Neuron (in vitro differentiated cells): Measurements from ENCODE around the gene RNF212B.

ENCODE experiments used
- H2AFZ ChIP-seq: one replicate; pipeline ENCODE4 v1.6.1; 2013; ENCODE audit warnings: low read depth, mild to moderate bottlenecking, inconsistent platforms, low read length, moderate library complexity
- H3K27me3 ChIP-seq: one replicate; pipeline ENCODE4 v1.6.1; 2013; ENCODE audit warnings: low read length; ENCODE audit not compliant: insufficient read depth
- H3K36me3 ChIP-seq: one replicate; pipeline ENCODE4 v1.6.1; 2013; ENCODE audit warnings: low read length; ENCODE audit not compliant: insufficient read depth
- H3K4me1 ChIP-seq: one replicate; pipeline ENCODE4 v1.6.1; 2013; ENCODE audit warnings: low read length; ENCODE audit not compliant: insufficient read depth
- H3K4me3 ChIP-seq: 2 replicates; pipeline ENCODE4 v1.5.1; 2013; ENCODE audit warnings: mild to moderate bottlenecking, low read length, moderate library complexity
- H3K9me3 ChIP-seq: one replicate; pipeline ENCODE4 v1.6.1; 2013; ENCODE audit warnings: low read length

RNF212B gene

DNA sequence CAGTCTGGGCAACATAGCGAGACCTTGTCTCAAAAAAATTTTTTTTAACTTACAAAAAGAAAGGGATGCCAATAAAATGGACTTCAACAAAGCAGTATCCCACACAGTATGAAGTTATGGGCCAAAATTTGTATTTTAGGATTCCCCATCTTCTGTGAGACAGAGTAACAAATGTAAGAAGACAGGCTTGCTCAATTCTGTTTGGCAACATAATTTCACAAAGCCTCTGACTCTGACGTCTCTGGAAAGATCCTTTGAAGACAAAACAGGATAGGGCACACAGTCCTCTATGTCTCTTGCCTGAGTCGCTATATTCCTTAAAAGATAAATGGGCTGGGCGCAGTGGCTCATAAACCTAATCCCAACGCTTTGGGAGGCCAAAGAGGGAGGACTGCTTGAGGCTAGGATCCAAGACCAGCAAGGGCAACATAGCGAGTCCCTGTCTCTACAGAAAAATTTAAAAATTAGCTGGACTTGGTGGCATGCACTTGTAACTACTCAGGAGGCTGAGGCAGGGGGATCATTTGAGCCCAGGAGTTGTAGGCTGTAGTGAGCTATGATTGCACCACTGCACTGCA, 49.3 kb downstream of the RNF212B start:
- Histone ChIP-seq H3K4me3 (peak overlapping the region; percentile 80), H3K9me3 (no peaks in the 10 kb centered on the region), H3K36me3 (no peaks in the 10 kb centered on the region), H3K27me3 (no peaks in the 10 kb centered on the region), H2AFZ (peak overlapping the region; percentile 52), H3K4me1 (peaks cover 13% of the 10 kb centered on the region)

DNA sequence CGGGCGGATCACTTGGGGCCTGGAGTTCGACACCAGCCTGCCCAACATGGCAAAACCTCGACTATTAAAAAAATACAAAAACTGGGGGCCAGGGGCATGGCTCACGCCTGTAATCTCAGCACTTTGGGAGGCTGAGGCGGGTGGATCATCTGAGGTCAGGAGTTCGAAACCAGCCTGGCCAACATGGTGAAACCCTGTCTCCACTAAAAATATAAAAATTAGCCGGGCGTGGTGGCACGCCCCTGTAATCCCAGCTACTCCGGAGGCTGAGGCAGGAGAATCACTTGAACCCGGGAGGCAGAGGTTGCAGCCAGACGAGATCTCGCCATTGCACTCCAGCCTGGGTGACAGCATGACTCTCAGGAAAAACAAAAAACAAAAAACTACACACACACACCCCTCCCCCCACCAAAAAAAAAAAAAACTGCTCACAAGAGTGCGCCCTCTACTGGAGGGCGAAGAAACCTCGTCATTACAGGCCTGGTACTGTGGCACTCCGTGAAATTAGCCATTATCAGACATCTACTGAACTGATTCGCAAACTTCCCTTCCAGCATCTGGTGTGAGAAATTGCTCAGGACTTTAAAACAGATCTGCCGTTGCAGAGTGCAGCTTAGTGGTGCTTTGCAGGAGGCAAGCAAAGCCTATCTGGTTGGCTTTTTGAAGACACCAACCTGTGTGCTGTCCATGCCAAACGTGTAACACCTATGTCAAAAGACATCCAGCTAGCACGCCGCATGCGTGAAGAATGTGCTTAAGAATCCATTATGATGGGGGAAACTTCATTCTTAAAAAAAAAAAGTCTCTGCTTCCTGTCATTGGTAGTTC, 57.2 kb downstream of the RNF212B start:
- H2AFZ ChIP-seq: no peak overlapping the region
- no peaks in the 10 kb centered on the region for H3K9me3 ChIP-seq
- peaks cover 9% of the 10 kb centered on the region for H3K36me3 ChIP-seq
- H3K4me1 ChIP-seq: peaks cover 23% of the 10 kb centered on the region
- H3K4me3 ChIP-seq: no peak overlapping the region
- H3K27me3 ChIP-seq: no peaks in the 10 kb centered on the region

DNA sequence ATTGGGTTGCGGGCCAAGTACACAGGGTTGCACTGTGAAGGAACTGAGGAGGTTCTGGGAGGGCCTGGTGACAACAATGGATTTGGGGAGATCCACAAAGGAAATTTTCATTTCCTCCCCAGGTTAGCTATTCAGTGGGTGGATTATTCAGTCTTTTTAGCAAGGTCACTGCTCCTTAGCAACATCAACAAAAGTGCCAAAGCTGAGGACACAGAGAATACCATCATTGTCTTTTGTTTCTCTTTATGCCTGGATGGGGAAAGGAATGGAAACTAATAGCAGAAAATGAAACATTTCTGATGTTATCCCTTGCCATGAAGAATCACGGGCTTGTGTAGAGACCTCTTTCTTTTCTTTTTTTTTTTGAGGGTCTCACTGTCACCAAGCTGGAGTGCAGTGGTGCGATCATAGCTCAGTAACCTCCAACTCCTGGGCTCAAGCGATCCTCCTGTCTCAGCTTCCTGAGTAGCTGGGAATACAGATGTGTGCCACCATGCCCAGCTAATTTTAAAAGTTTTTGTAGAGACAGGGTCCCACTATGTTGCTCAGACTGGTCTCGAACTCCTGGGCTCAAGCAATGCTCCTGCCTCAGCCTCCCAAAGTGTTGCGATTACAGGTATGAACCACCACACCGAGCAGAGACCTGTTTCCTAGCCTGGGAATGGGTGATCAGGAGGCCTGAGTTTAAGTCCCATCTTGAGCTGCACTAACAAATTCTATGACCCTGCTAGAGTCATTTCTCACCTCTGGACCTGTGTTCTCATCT, 58.5 kb downstream of the RNF212B start:
- no peak overlapping the region for H2AFZ ChIP-seq
- peaks cover 32% of the 10 kb centered on the region for H3K4me1 ChIP-seq
- no peaks in the 10 kb centered on the region for H3K27me3 ChIP-seq
- no peak overlapping the region for H3K4me3 ChIP-seq
- H3K9me3 ChIP-seq: no peaks in the 10 kb centered on the region
- peaks cover 9% of the 10 kb centered on the region for H3K36me3 ChIP-seq

DNA sequence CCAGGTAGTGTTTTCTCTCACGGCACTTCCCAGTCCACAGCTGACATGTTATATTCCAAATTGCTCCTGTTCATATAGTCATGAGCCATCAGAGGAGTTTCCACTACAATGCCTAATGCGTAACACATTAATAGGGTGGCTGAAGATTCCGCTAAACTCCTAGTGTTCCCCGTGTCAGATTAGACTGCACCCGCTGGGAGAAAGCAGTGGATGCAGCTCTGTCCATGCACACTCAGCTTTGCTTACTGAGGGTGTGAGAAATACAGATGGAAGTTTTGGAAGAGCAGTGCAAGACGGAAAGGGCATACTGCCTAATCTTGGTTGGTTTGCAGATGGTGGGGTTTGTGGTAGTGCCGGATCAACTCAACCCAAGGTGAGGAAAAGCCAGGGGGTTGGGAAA, 59.4 kb downstream of the RNF212B start:
- Histone ChIP-seq H3K27me3 (no peaks in the 10 kb centered on the region), H3K4me1 (peaks cover 32% of the 10 kb centered on the region), H3K9me3 (no peaks in the 10 kb centered on the region), H2AFZ (no peak overlapping the region), H3K36me3 (peaks cover 9% of the 10 kb centered on the region), H3K4me3 (no peak overlapping the region)

DNA sequence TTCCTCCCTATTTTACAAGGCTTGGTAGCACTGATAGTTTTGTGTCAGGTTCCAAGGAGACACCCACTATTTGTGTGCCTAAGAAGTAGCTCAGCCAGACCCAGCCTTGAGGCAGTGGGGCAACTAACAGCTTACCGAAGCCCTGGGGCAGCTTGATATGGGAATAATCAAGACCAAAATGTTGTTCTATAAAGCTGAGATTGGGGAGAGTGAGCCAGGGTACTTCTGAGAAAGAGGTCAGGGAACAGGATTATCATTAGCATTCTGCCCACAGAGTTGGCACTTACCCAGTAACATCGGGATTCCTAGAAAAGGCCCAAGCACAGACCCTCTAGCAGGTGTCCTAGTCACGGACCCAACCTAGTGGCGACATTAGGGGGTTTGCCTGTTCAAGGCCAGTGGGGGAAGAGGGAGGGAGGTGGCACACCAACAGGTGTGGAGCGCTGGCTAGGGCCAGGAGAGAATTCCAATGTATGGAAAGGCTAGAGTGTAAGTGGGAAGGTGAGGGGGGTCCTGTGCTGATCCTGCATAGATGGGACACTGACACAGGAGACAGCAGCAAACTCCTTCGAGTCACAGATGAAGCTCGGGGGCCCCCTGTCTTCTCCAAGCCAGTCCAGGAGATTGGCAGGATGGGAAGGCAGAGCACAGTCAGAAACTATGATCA, 60.0 kb downstream of the RNF212B start:
- peaks cover 9% of the 10 kb centered on the region for H3K36me3 ChIP-seq
- H3K4me1 ChIP-seq: peaks cover 32% of the 10 kb centered on the region
- no peaks in the 10 kb centered on the region for H3K9me3 ChIP-seq
- no peaks in the 10 kb centered on the region for H3K27me3 ChIP-seq
- no peak overlapping the region for H3K4me3 ChIP-seq
- no peak overlapping the region for H2AFZ ChIP-seq

DNA sequence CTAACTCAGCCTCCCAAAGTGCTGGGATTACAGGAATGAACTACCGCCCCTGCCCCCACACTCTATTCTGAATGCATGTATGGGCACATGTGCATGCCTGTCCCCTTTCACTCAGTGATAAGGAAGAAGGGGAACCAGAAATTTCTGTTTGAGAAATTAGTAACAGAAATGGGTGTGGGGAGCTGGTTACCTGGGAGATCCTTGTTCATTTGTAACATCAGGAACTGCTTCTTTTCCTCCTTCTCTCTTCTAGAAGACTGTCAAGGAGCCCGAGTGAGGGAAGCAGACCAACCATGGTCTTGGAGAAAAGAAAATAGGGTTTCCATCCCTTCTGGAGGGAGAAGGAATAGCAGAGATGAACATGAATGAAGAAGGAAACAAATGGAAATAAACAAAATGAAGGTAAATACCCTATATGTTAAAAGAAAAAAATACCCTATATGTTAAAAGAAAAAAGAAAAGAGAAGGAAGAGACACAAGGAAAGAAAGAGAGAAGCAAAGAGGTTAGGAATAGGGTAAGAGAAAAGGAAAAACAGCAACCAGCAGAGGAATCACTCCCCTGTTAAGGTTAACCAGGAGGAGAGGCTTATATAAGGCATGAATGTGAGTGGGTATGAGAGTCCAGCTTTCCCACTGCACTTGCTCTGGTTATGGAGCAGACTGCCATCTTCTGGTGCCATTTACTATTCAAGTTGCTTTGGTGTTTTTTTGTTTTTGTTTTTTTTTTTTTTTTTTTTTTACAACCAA, 61.6 kb downstream of the RNF212B start:
- Histone ChIP-seq H3K36me3 (peaks cover 9% of the 10 kb centered on the region), H3K27me3 (no peaks in the 10 kb centered on the region), H2AFZ (no peak overlapping the region), H3K4me1 (peaks cover 32% of the 10 kb centered on the region), H3K9me3 (no peaks in the 10 kb centered on the region), H3K4me3 (no peak overlapping the region)

DNA sequence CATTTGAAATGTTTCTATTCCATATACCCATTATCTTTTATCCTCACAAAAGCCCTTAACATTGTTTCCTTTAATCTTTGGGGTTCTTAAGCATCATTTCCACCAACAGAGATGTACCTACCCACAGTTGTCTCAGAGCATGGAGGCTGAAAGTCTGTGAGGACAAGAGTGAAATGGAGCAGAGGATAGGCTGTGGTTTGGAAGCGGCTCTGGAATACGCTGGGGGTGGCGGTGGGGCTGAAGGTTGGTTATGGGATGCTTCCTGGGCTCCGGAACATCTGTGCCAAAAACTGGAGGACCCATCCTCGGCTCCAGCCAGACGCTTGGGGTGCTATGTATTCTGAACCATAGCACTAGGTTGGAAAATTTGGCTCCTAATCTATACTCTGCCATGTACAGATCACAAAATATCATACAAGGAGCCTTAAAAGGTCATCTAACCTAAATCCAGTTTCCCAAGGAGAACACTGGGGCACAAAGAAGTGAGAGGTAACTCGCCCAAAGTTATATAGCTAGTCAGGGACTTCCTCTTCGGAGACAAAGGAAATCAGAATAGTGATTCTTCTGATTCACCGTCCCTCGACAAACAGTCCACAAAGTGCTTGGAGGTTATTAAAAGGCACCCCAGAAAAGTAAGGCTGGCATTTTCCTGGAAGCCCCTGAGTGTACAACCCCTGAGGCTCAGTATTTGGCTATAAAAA, 62.4 kb downstream of the RNF212B start:
- no peaks in the 10 kb centered on the region for H3K9me3 ChIP-seq
- H3K27me3 ChIP-seq: no peaks in the 10 kb centered on the region
- H2AFZ ChIP-seq: peak overlapping the region; percentile 27
- peak overlapping the region; percentile 60 for H3K4me3 ChIP-seq
- peaks cover 9% of the 10 kb centered on the region for H3K36me3 ChIP-seq
- peaks cover 30% of the 10 kb centered on the region for H3K4me1 ChIP-seq

DNA sequence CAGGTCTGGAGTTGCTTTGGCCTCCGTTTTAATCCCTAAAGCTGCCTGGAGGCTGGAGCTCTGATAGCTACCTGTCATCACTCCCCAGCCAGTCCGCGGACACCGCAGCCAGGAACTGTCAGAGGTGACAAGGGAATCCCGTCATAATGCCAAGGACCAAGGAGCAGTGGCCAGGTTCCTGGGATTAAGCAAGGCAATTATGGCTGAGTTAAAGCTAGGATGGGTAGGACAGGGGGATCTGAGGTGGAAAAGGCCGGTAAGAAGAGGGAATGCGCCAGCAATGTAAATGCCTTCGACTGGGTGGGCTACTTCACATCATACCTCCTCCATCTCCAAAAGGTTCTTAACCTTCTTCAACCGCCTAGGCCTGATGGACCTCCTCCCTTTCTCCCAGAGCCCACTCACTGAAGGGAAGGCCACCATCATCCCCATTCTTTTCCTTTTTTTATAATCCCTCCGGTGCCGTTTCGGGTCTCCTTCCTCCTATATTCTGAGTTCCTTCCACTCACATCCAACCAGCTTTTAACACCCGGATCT, 63.0 kb downstream of the RNF212B start:
- Histone ChIP-seq H2AFZ (peak overlapping the region; percentile 27), H3K9me3 (no peaks in the 10 kb centered on the region), H3K36me3 (peaks cover 9% of the 10 kb centered on the region), H3K27me3 (no peaks in the 10 kb centered on the region), H3K4me3 (peak overlapping the region; percentile 60), H3K4me1 (peaks cover 26% of the 10 kb centered on the region)

DNA sequence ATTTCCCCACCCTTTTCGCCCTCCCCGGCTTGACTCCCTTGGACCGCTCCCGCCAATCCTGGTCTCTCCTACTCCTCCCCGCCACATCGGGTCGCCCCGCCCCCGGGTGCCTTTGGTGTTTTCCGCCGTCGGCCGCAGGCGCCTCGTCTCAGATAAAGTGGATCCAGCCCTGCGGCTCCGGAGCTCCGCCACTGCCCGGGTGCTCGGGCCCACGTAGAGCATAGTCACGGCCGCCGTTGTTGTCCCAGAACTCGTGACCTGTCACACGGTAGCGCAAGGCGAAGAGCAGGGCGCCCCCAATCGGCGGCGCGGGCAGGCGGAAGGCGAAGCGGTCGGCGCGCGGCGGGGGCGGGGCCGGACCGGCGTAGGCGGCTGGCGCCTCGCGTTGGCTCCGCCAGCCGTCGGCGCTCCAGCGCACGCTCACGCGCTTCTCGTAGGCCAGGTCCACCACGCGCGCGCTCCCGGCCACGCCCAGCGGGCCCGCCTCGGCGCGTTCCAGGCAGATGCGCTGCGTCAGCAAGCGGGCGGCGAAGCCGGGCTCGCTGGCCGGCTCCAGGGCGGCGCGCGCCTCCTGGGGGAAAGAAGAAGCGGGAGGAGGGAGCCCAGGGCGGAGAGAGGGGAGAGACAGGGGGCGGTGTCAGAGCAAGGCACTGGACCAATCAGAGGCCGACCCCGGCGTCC, 63.7 kb downstream of the RNF212B start:
- Histone ChIP-seq H3K4me1 (peaks cover 26% of the 10 kb centered on the region), H2AFZ (peak overlapping the region; percentile 84), H3K4me3 (peak overlapping the region; percentile 60), H3K9me3 (no peaks in the 10 kb centered on the region), H3K36me3 (peaks cover 9% of the 10 kb centered on the region), H3K27me3 (no peaks in the 10 kb centered on the region)

DNA sequence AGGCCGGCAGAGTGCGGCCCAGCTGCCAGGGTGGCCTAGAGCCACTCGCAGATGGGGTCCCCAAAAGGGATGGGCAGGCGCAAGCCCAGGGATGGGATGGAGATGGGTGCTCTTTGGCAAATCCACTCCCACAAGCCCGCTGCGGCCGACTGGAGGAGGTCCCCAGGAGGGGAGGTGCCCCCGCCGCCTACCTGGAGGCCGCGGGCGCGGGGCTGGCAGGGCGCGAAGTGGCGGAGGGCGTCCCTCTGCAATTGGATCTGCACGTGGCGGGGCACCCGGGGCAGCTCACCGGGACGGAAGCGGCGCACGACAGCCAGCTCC, 64.2 kb downstream of the RNF212B start:
- H3K36me3 ChIP-seq: peaks cover 9% of the 10 kb centered on the region
- H3K27me3 ChIP-seq: no peaks in the 10 kb centered on the region
- H2AFZ ChIP-seq: peak overlapping the region; percentile 84
- no peaks in the 10 kb centered on the region for H3K9me3 ChIP-seq
- H3K4me1 ChIP-seq: peaks cover 24% of the 10 kb centered on the region
- H3K4me3 ChIP-seq: peak overlapping the region; percentile 60

DNA sequence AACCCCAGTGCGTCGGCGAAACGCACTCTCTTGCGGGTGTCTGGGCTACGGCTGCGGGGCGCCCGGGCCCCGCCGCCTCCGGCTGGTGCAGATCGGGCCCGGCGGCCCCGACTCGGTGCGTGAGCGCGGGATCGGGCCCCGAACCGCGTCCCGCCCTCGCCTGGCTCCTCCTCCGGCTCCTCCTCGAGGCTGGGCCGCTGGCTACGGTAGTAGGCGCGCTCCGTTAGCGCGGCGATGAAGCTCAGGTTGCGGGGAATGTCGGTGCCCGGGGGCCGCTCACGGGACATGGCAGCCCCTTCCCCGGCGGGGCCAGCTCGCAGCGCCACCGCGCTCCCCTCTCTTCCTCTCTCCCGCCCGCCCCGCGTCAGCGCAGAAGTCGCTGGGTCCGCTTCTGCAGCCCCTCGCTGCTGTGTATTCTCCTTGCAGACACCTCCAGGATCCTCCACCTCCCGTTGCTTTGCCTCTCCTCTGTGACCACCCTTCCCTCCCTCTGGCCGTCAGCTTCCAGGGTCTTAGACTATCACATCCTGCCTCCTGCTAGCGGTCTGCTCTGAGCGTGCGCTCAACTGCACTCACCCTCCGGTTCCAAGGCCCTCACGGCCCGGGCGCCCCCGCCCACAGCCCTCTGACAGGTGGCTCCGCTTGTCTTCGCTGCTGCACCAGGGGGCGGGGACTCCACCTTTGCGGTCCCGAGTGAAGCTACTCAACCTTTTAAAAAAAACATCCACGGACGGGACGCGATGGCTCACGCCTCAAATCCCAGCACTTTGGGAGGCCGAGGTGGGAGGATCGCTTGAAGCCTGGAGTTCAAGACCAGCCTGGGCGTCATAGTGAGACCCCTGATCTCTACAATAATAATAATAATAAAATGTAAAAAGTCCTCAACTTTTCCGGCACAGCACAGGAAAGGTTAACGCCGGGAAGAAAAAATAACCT, 64.8 kb downstream of the RNF212B start, which contains the start of gene PPP1R3E:
Gene PPP1R3E, minus strand, starts transcription at position 570 of the 936 bp plus-strand sequence. Its CDS starts 283 bp downstream, at position 287.
- Histone ChIP-seq H3K36me3 (peaks cover 9% of the 10 kb centered on the region), H3K9me3 (no peaks in the 10 kb centered on the region), H3K4me1 (peaks cover 30% of the 10 kb centered on the region), H2AFZ (peak within 1 kb of the TSS; percentile 84), H3K4me3 (peak within 1 kb of the TSS; percentile 60), H3K27me3 (no peaks in the 10 kb centered on the region)
